ENCODE results near the gene CAMK1D.
A peak's percentile ranks its signal among the peaks of the same experiment; 100 is the strongest.

Gene CAMK1D

GRCh38 chr10:12602521-12602920, 253.2 kb downstream of the CAMK1D start:
- no peak for DNase-seq

- no peak for DNase-seq
These were observed 254.6 kb downstream of the CAMK1D start for GRCh38 chr10:12603766-12604470.

GRCh38 chr10:12605580-12606405, 256.4 kb downstream of the CAMK1D start:
- DNase-seq, result peak; percentile 37

GRCh38 chr10:12606461-12606860, 257.1 kb downstream of the CAMK1D start:
- DNase-seq, result no peak

- no peak for DNase-seq
These were observed 259.4 kb downstream of the CAMK1D start for GRCh38 chr10:12608761-12609160.

- DNase-seq, result no peak
These were observed 260.1 kb downstream of the CAMK1D start for GRCh38 chr10:12609435-12609834.

GRCh38 chr10:12613136-12613535, 263.8 kb downstream of the CAMK1D start:
- no peak for DNase-seq

GRCh38 chr10:12614177-12614995, 265.0 kb downstream of the CAMK1D start:
- no peak for DNase-seq

- DNase-seq, result no peak
These were observed 266.2 kb downstream of the CAMK1D start for GRCh38 chr10:12615296-12616220.

GRCh38 chr10:12617191-12618175, 268.1 kb downstream of the CAMK1D start:
- no peak for DNase-seq

- DNase-seq, result no peak
These were observed 272.7 kb downstream of the CAMK1D start for GRCh38 chr10:12622016-12622415.

- no peak for DNase-seq
These were observed 273.3 kb downstream of the CAMK1D start for GRCh38 chr10:12622691-12623090.

GRCh38 chr10:12625393-12626023, 276.2 kb downstream of the CAMK1D start:
- no peak for DNase-seq

GRCh38 chr10:12628153-12628552, 278.8 kb downstream of the CAMK1D start:
- no peak for DNase-seq

GRCh38 chr10:12628964-12629766, 279.8 kb downstream of the CAMK1D start:
- no peak for DNase-seq

- DNase-seq, result no peak
These were observed 280.4 kb downstream of the CAMK1D start for GRCh38 chr10:12629767-12630165.

- DNase-seq, result peak; percentile 24
These were observed 281.9 kb downstream of the CAMK1D start for GRCh38 chr10:12631216-12631615.

GRCh38 chr10:12631787-12632562, 282.6 kb downstream of the CAMK1D start:
- no peak for DNase-seq

Data from fibroblast of skin of scalp (primary cell).